GM21528 (cell line): ENCODE measurements around the gene ZNF385B.

Experiments used
- ATAC-seq: cut with Tn5 transposase; IDR thresholded peaks from one replicate; pipeline ENCODE4 v1.9.1; 2021; ENCODE audit warnings: mild to moderate bottlenecking, moderate library complexity; ENCODE audit not compliant: unreplicated experiment, low FRiP score

Gene ZNF385B

GRCh38 chr2:179429060-179429471 is 432.3 kb downstream of the ZNF385B start:
- no peak for ATAC-seq

- ATAC-seq, result no peak
These were observed 432.8 kb downstream of the ZNF385B start for GRCh38 chr2:179428649-179429048.

GRCh38 chr2:179427065-179427464 is 434.3 kb downstream of the ZNF385B start:
- no peak for ATAC-seq

- no peak for ATAC-seq
These were observed 436.8 kb downstream of the ZNF385B start for GRCh38 chr2:179424571-179424970.

- peak; percentile 84 for ATAC-seq
These were observed 439.3 kb downstream of the ZNF385B start for GRCh38 chr2:179422037-179422643.

GRCh38 chr2:179417436-179417949 is 443.9 kb downstream of the ZNF385B start:
- no peak for ATAC-seq

- ATAC-seq, result no peak
These were observed 449.3 kb downstream of the ZNF385B start for GRCh38 chr2:179412112-179412511.

GRCh38 chr2:179410552-179411356 is 450.7 kb downstream of the ZNF385B start:
- ATAC-seq, result peak; percentile 81

- no peak for ATAC-seq
These were observed 457.8 kb downstream of the ZNF385B start for GRCh38 chr2:179403624-179404023.

- ATAC-seq, result no peak
These were observed 467.9 kb downstream of the ZNF385B start for GRCh38 chr2:179393481-179393880.
